ENCODE results near the gene ACSM2B.
"Not testable (repeated sequence)": the region's sequence is repeated elsewhere in the genome, so short reads cannot be mapped to it uniquely, and the experiment has no call there.

The ACSM2B gene

GRCh38 chr16:20520103-20520502, 56.1 kb downstream of the ACSM2B start:
- no peak overlapping the region for H3K4me3 ChIP-seq (ENCODE audit: low read depth, low read length)
- TF ChIP-seq, protein P1, sequence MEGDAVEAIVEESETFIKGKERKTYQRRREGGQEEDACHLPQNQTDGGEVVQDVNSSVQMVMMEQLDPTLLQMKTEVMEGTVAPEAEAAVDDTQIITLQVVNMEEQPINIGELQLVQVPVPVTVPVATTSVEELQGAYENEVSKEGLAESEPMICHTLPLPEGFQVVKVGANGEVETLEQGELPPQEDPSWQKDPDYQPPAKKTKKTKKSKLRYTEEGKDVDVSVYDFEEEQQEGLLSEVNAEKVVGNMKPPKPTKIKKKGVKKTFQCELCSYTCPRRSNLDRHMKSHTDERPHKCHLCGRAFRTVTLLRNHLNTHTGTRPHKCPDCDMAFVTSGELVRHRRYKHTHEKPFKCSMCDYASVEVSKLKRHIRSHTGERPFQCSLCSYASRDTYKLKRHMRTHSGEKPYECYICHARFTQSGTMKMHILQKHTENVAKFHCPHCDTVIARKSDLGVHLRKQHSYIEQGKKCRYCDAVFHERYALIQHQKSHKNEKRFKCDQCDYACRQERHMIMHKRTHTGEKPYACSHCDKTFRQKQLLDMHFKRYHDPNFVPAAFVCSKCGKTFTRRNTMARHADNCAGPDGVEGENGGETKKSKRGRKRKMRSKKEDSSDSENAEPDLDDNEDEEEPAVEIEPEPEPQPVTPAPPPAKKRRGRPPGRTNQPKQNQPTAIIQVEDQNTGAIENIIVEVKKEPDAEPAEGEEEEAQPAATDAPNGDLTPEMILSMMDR (IDR thresholded peaks at IDR 0.05; ENCODE audit: low read depth, low read length) = no peak

GRCh38 chr16:20519231-20519630, 56.9 kb downstream of the ACSM2B start:
- TF ChIP-seq, protein P1 (IDR thresholded peaks at IDR 0.05; ENCODE audit: low read depth, low read length) = no peak
- no peak overlapping the region for H3K4me3 ChIP-seq (ENCODE audit: low read depth, low read length)

GRCh38 chr16:20517149-20517548, 59.0 kb downstream of the ACSM2B start:
- TF ChIP-seq, protein P1 (IDR thresholded peaks at IDR 0.05; ENCODE audit: low read depth, low read length) = no peak
- no peak overlapping the region for H3K4me3 ChIP-seq (ENCODE audit: low read depth, low read length)

GRCh38 chr16:20515688-20516090, 60.5 kb downstream of the ACSM2B start:
- TF ChIP-seq, protein P1 (IDR thresholded peaks at IDR 0.05; ENCODE audit: low read depth, low read length) = no peak
- no peak overlapping the region for H3K4me3 ChIP-seq (ENCODE audit: low read depth, low read length)

DNA sequence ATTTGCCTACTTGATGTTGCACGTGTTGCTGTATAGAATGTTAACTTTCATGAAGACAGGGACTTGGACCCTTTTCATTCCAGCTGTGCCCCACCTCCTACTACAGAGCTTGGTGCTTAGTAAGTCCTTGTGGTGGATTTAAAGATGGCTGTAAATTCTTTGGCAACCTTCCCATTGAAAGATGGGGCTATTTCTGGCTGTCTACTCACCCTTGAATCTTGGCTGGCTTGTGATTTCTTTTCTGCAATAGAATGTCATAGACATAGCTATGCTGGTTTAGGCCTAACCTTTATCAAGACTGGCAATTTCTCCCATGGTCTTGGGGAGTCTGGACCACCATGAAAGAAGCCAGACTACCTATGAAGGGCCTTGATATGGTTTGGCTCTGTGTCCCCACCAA, 65.8 kb downstream of the ACSM2B start:
- TF ChIP-seq, protein P1 (IDR thresholded peaks at IDR 0.05; ENCODE audit: low read depth, low read length) = no peak
- no peak overlapping the region for H3K4me3 ChIP-seq (ENCODE audit: low read depth, low read length)

- H3K4me3 ChIP-seq (ENCODE audit: low read depth, low read length) = no peak overlapping the region
- TF ChIP-seq, protein P1 (IDR thresholded peaks at IDR 0.05; ENCODE audit: low read depth, low read length) = no peak
These were observed 68.9 kb downstream of the ACSM2B start for GRCh38 chr16:20507280-20507679.

DNA sequence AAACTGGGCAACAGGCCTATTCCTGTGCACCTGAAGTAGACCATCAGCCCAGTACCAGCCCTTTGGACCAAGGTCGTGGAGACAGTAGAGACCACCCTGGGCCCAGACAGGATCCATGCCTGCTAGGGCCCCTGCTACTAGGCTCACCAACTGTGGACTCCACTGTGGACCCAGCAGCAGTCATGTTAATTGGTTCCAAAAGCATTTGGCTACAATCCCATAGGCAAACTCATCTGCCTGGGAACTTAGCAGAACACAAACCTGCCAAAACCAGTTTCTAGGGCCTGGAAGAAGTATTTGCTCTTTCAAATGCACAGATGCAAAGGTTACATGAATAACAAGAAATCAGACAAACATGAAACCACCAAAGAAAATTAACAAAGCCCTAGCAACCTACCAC, 71.7 kb downstream of the ACSM2B start:
- H3K4me3 ChIP-seq (ENCODE audit: low read depth, low read length) = no peak overlapping the region
- TF ChIP-seq, protein P1 (IDR thresholded peaks at IDR 0.05; ENCODE audit: low read depth, low read length) = no peak

DNA sequence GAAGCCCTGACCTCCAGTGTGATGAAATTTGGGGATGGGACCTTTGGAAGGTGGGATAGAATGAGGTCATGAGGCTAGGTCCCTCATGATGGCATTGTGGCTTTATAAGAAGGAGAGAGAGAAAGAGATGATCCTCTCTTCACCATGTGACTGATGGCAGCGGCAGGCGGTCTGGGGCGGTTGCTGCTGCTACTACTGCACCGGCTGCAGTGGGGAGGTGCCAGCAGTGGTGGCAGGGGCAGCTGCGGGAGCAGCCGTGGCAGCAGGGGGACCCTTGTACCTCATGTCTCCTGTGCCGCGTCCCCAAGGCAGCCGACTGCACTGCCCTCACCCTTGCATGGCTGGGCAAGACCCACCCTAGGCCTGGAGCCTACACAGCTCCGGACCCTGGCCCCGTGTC, 84.7 kb downstream of the ACSM2B start:
- H3K4me3 ChIP-seq (ENCODE audit: low read depth, low read length) = not testable (repeated sequence)

DNA sequence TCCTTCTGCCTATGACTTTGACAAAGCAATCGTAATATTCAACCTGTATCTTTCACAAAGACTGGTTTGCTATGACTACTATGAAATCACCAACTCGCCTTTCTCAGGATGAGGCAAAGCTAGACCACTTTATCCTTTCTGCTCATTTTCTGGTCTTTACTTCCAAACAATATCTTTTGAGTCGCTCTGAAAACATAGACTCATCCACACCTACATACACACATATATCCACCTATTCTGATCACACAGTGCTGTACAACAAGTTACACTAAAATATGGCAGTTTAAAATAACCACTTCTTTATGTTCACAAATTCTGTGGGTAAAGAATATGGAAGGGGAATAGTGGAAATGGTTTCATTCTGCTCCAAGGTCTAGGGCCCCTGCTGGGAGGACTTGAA, 85.2 kb downstream of the ACSM2B start:
- H3K4me3 ChIP-seq (ENCODE audit: low read depth, low read length) = not testable (repeated sequence)
